OCI-LY1 (cell line): ENCODE measurements around the gene CLEC10A.
"Not testable (repeated sequence)": the region's sequence is repeated elsewhere in the genome, so short reads cannot be mapped to it uniquely, and the experiment has no call there.

ENCODE experiments used
- H2AFZ ChIP-seq: fragments of 200-600 bp; sonication (generic), shearing (Covaris generic); 2 replicates; pipeline ENCODE4 v1.6.0; 2014; ENCODE audit warnings: antibody characterized with exemption, mild to moderate bottlenecking, low read length
- H3F3A ChIP-seq: fragments of 200-600 bp; sonication (generic), shearing (Covaris generic); 2 replicates; pipeline ENCODE4 v1.6.0; 2014; ENCODE audit warnings: mild to moderate bottlenecking, antibody characterized with exemption, low read length, moderate library complexity; ENCODE audit not compliant: insufficient read depth
- H3K27ac ChIP-seq: fragments of 200-600 bp; sonication (generic); 2 replicates; pipeline ENCODE4 v1.5.1; 2014; ENCODE audit warnings: low read length, mixed run types, mild to moderate bottlenecking, low read depth; ENCODE audit not compliant: poor library complexity, severe bottlenecking
- H3K27me3 ChIP-seq: fragments of 200-600 bp; sonication (generic); 2 replicates; pipeline ENCODE4 v1.6.0; 2014; ENCODE audit warnings: antibody characterized with exemption, mild to moderate bottlenecking, low read length, moderate library complexity; ENCODE audit not compliant: insufficient read depth
- H3K36me3 ChIP-seq: fragments of 200-600 bp; sonication (generic); 2 replicates; pipeline ENCODE4 v1.6.1; 2014; ENCODE audit warnings: mild to moderate bottlenecking, antibody characterized with exemption, low read length, moderate library complexity, mixed read lengths; ENCODE audit not compliant: insufficient read depth
- H3K4me1 ChIP-seq: fragments of 200-600 bp; sonication (generic); 2 replicates; pipeline ENCODE4 v1.5.1; 2014; ENCODE audit warnings: mild to moderate bottlenecking, low read length, moderate library complexity; ENCODE audit not compliant: insufficient read depth, severe bottlenecking
- H3K4me2 ChIP-seq: fragments of 200-600 bp; sonication (generic), shearing (Covaris generic); 2 replicates; pipeline ENCODE4 v1.6.1; 2014; ENCODE audit warnings: low read length
- H3K4me3 ChIP-seq: fragments of 200-600 bp; sonication (generic); 2 replicates; pipeline ENCODE4 v1.5.1; 2014; ENCODE audit warnings: low read length, low read depth, mild to moderate bottlenecking, mixed read lengths; ENCODE audit not compliant: poor library complexity, severe bottlenecking
- H3K79me2 ChIP-seq: fragments of 200-600 bp; shearing (Covaris generic); 2 replicates; pipeline ENCODE4 v1.6.1; 2016; ENCODE audit warnings: mixed run types, low read length, mixed read lengths; ENCODE audit not compliant: insufficient read depth
- H3K9ac ChIP-seq: fragments of 200-600 bp; sonication (generic), shearing (Covaris generic); 2 replicates; pipeline ENCODE4 v1.6.1; 2014; ENCODE audit warnings: mild to moderate bottlenecking, low read length, mixed read lengths
- H3K9me2 ChIP-seq: fragments of 200-600 bp; sonication (generic), shearing (Covaris generic); 2 replicates; pipeline ENCODE4 v1.6.1; 2014; ENCODE audit warnings: low read depth, mild to moderate bottlenecking, low read length, mixed read lengths
- H3K9me3 ChIP-seq: fragments of 200-600 bp; shearing (Covaris generic); 2 replicates; pipeline ENCODE4 v1.6.1; 2014; ENCODE audit warnings: low read length, mixed read lengths
- H4K20me1 ChIP-seq: fragments of 200-600 bp; sonication (generic), shearing (Covaris generic); 2 replicates; pipeline ENCODE4 v1.6.0; 2016; ENCODE audit warnings: mild to moderate bottlenecking, low read length; ENCODE audit not compliant: insufficient read depth
- EZH2 ChIP-seq: fragments of 200-600 bp; sonication (generic), shearing (Covaris generic); IDR thresholded peaks from 2 replicates; pipeline ENCODE4 v1.8.0; 2017; ENCODE audit warnings: borderline replicate concordance, mixed run types, mild to moderate bottlenecking, antibody characterized with exemption, low read length, moderate library complexity, mixed read lengths
- TF ChIP-seq, protein P1 (sequence below): fragments of 200-600 bp; sonication (generic), shearing (Covaris generic); IDR thresholded peaks from 2 replicates; pipeline ENCODE4 v1.5.1; 2017; ENCODE audit warnings: mild to moderate bottlenecking, antibody characterized with exemption, low read length, moderate library complexity, mixed read lengths

Gene CLEC10A

DNA sequence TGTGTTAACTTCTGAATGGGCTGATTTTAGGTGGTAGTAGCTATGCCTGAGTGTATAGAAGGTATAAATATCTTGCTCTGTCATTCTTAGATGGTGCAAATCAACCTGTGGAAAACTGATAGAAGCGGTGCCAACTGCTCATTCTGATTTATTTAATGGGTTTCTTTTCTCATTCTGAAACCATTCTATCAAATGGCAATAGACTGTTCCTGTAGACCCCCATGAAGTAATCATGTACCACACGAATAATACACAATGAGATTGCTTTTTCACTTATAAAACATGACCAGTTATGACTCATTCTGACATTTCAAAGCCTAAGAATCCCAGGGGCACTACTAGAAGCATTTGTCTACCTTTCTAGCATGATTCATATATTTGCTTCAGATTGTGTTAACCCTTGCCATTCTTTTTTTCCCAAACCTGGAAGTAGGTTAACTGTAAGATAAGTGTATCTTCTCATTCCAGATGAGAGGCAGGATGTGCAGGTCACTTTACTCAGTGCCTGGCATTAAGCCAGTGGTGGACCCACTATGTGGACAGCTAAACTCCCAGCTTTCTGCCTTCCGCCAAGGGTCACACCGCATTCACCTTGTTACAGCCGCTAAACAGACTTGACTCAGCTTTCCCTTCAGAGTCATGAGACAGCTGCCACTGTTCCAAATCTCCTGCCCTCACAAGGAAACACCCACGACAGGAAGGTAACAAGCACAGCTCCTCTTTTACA, 19.7 kb downstream of the CLEC10A start:
- H4K20me1 ChIP-seq: no peaks in the 10 kb centered on the region
- no peaks in the 10 kb centered on the region for H3K9me3 ChIP-seq
- no peaks in the 10 kb centered on the region for H3K36me3 ChIP-seq
- H3K27ac ChIP-seq: no peak overlapping the region
- H3F3A ChIP-seq: no peaks in the 10 kb centered on the region
- H3K4me2 ChIP-seq: no peak overlapping the region
- H3K9ac ChIP-seq: no peak overlapping the region
- H3K9me2 ChIP-seq: no peaks in the 10 kb centered on the region
- no peaks in the 10 kb centered on the region for H3K4me1 ChIP-seq
- no peak overlapping the region for H3K4me3 ChIP-seq
- H3K27me3 ChIP-seq: no peaks in the 10 kb centered on the region; the same call in 1 of the 2 replicates
- no peak for TF ChIP-seq EZH2
- TF ChIP-seq, protein P1, sequence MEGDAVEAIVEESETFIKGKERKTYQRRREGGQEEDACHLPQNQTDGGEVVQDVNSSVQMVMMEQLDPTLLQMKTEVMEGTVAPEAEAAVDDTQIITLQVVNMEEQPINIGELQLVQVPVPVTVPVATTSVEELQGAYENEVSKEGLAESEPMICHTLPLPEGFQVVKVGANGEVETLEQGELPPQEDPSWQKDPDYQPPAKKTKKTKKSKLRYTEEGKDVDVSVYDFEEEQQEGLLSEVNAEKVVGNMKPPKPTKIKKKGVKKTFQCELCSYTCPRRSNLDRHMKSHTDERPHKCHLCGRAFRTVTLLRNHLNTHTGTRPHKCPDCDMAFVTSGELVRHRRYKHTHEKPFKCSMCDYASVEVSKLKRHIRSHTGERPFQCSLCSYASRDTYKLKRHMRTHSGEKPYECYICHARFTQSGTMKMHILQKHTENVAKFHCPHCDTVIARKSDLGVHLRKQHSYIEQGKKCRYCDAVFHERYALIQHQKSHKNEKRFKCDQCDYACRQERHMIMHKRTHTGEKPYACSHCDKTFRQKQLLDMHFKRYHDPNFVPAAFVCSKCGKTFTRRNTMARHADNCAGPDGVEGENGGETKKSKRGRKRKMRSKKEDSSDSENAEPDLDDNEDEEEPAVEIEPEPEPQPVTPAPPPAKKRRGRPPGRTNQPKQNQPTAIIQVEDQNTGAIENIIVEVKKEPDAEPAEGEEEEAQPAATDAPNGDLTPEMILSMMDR: no peak
- H3K79me2 ChIP-seq: no peaks in the 10 kb centered on the region
- H2AFZ ChIP-seq: no peak overlapping the region

DNA sequence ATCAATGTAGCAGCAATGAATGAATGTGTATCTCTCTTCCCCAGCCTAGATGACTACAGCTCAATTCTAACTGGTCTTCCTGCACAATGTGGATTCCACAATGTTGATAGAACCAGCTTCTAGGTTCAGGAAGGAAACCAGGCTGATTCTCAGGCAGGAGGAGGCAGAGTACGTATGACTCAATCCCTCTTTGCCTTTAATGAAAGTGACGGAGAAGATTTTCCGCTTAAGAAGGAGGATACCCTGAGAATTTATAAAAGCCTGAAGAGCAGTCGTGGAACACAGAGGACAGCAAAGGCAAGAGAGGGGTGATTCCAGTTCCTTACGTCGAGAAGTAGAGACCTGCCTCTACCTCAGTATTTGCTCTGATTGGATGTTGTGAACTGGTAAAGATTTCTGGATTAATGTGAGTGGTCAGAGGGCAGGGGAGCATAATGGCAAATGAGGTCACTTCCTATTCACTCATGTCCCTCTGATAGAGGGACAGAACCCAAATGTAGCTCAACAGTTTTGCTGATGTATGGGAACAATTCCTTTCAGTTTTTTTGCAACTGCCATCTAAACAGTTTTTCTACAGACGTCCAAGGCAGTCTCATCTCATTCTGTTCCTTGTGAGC, 21.1 kb downstream of the CLEC10A start:
- H4K20me1 ChIP-seq: no peaks in the 10 kb centered on the region
- no peaks in the 10 kb centered on the region; the same call in 1 of the 2 replicates for H3K27me3 ChIP-seq
- H3K4me2 ChIP-seq: no peak overlapping the region
- H3K79me2 ChIP-seq: no peaks in the 10 kb centered on the region
- no peak for TF ChIP-seq EZH2
- TF ChIP-seq, protein P1: no peak
- H3K36me3 ChIP-seq: no peaks in the 10 kb centered on the region
- H3K9ac ChIP-seq: no peak overlapping the region
- no peaks in the 10 kb centered on the region for H3K9me3 ChIP-seq
- no peak overlapping the region for H3K27ac ChIP-seq
- no peak overlapping the region for H2AFZ ChIP-seq
- no peaks in the 10 kb centered on the region for H3K4me1 ChIP-seq
- no peak overlapping the region for H3K4me3 ChIP-seq
- no peaks in the 10 kb centered on the region for H3F3A ChIP-seq
- H3K9me2 ChIP-seq: no peaks in the 10 kb centered on the region

GRCh38 chr17:7056386-7056785, 23.7 kb downstream of the CLEC10A start:
- H3K4me3 ChIP-seq: no peak overlapping the region
- H3F3A ChIP-seq: no peaks in the 10 kb centered on the region
- no peaks in the 10 kb centered on the region for H3K9me2 ChIP-seq
- H3K27ac ChIP-seq: no peak overlapping the region
- peaks cover 5% of the 10 kb centered on the region; the same call in 1 of the 2 replicates for H3K27me3 ChIP-seq
- no peaks in the 10 kb centered on the region for H3K36me3 ChIP-seq
- no peaks in the 10 kb centered on the region for H3K9me3 ChIP-seq
- no peak overlapping the region for H3K9ac ChIP-seq
- TF ChIP-seq, protein P1: no peak
- no peak for TF ChIP-seq EZH2
- no peaks in the 10 kb centered on the region for H4K20me1 ChIP-seq
- no peak overlapping the region for H3K4me2 ChIP-seq
- H3K4me1 ChIP-seq: no peaks in the 10 kb centered on the region
- H2AFZ ChIP-seq: no peak overlapping the region
- no peaks in the 10 kb centered on the region for H3K79me2 ChIP-seq

DNA sequence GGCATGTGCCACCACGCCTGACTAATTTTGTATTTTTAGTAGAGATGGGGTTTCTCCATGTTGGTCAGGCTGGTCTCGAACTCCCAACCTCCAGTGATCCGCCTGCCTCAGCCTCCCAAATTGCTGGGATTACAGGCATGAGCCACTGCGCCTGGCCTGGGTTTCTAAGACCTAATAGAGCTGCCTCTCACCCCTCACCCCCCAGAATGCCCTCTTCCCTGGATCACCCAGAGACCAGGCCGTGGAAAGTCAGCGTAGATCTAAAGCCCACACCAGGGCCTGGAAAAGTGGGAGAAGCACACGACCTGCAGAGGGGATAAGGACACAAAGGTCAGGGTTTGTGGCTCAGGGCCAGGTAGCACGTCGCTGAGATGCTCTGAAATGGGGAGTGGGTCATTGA, 29.5 kb downstream of the CLEC10A start:
- not testable (repeated sequence) for H3K4me3 ChIP-seq
- H3K4me1 ChIP-seq: peaks cover 13% of the 10 kb centered on the region

More for the DNA sequence above, 29.5 kb downstream of the CLEC10A start:
- H2AFZ ChIP-seq, H3K9me3 ChIP-seq, H3K4me2 ChIP-seq, H3K36me3 ChIP-seq, H3K27ac ChIP-seq, H4K20me1 ChIP-seq, H3K9ac ChIP-seq, H3K79me2 ChIP-seq, H3F3A ChIP-seq, H3K9me2 ChIP-seq, H3K27me3 ChIP-seq: not testable (repeated sequence)
